ENCODE measurements around the gene GJD3.

GRCh38 chr17:40352779-40353394, 11.7 kb downstream of the GJD3 start:
- no peak for TF ChIP-seq EZH2phosphoT487 (IDR thresholded peaks at IDR 0.05; ENCODE audit: low read length)
- TF ChIP-seq EZH2 (optimal IDR thresholded peaks at IDR 0.05; ENCODE audit: low read depth, low read length): no peak

Data from MM.1S (cell line).